GM18499 (cell line): ENCODE measurements around the gene UBE2A.

Source experiments
- ATAC-seq: cut with Tn5 transposase; IDR thresholded peaks from one replicate; pipeline ENCODE4 v1.9.1; 2021; ENCODE audit warnings: moderate number of reproducible peaks; ENCODE audit not compliant: insufficient read depth, unreplicated experiment

The UBE2A gene

GRCh38 chrX:119574394-119575266, at the start of gene UBE2A:
Gene UBE2A (plus strand): TSS chrX:119574563. CDS start chrX:119574712, 149 bp downstream.
- ATAC-seq, result peak; percentile 42

- ATAC-seq, result no peak
These were observed 44.8 kb upstream of the UBE2A start for GRCh38 chrX:119529345-119530276.

GRCh38 chrX:119537487-119537886, 36.9 kb upstream of the UBE2A start:
- no peak for ATAC-seq

GRCh38 chrX:119539872-119540271, 34.5 kb upstream of the UBE2A start:
- ATAC-seq, result no peak

- ATAC-seq, result no peak
These were observed 33.2 kb upstream of the UBE2A start for GRCh38 chrX:119541188-119541587.

GRCh38 chrX:119549327-119550016, 24.9 kb upstream of the UBE2A start:
- ATAC-seq, result no peak

- no peak for ATAC-seq
These were observed 21.9 kb upstream of the UBE2A start for GRCh38 chrX:119552508-119552907.

- ATAC-seq, result peak; percentile 79
These were observed 9.2 kb upstream of the UBE2A start, which contains the start of gene STEEP1 for GRCh38 chrX:119565107-119565663. Gene STEEP1 (minus strand): TSS chrX:119565409. CDS start chrX:119565355, 54 bp downstream.

GRCh38 chrX:119570351-119570835, 4.0 kb upstream of the UBE2A start:
- ATAC-seq, result no peak

GRCh38 chrX:119573222-119573621, 1.1 kb upstream of the UBE2A start:
- no peak for ATAC-seq

- peak; percentile 46 for ATAC-seq
These were observed 446 bp upstream of the UBE2A start for GRCh38 chrX:119573840-119574393.

GRCh38 chrX:119579414-119579813, 5.1 kb downstream of the UBE2A start:
- no peak for ATAC-seq

GRCh38 chrX:119583431-119584059, 9.2 kb downstream of the UBE2A start:
- ATAC-seq, result no peak

- ATAC-seq, result no peak
These were observed 15.4 kb downstream of the UBE2A start for GRCh38 chrX:119589810-119590209.

GRCh38 chrX:119602701-119603255, 28.4 kb downstream of the UBE2A start:
- no peak for ATAC-seq

- no peak for ATAC-seq
These were observed 30.6 kb downstream of the UBE2A start for GRCh38 chrX:119604766-119605463.

- ATAC-seq, result no peak
These were observed 31.3 kb downstream of the UBE2A start for GRCh38 chrX:119605464-119606279.
